GM23338 (cell line): Measurements from ENCODE around the gene VAMP8. TPM values are rescaled to one million over a fixed set of nuclear protein-coding genes. Genes with fewer than 3 reads are reported as not detected.

Experiments
- ATAC-seq: fragments of 200-7000 bp; cut with Tn5 transposase; 3 replicates; pipeline ENCODE4 v1.9.1; 2020
- DNase-seq: peaks from one replicate; pipeline ENCODE4 v3.0.0-alpha.2; 2015; ENCODE audit warnings: low spot score
- H2AFZ ChIP-seq: fragments of 200-600 bp; sonication (generic); 2 replicates; pipeline ENCODE4 v1.8.0; 2016; ENCODE audit warnings: antibody characterized with exemption, mild to moderate bottlenecking, moderate library complexity
- H3F3A ChIP-seq: fragments of 200-600 bp; sonication (generic); replicated peaks from 2 replicates; pipeline ENCODE4 v1.8.0; 2017; ENCODE audit warnings: antibody characterized with exemption, mixed run types, low read depth
- H3K27ac ChIP-seq: fragments of 200-600 bp; sonication (generic); 2 replicates; pipeline ENCODE4 v1.6.1; 2016; ENCODE audit warnings: low read depth
- H3K27me3 ChIP-seq: fragments of 200-600 bp; sonication (generic); 2 replicates; pipeline ENCODE4 v1.8.0; 2016; ENCODE audit warnings: mild to moderate bottlenecking, mixed run types, moderate library complexity; ENCODE audit not compliant: insufficient read depth
- H3K36me3 ChIP-seq: fragments of 200-600 bp; sonication (generic); 2 replicates; pipeline ENCODE4 v1.8.0; 2016; ENCODE audit warnings: mild to moderate bottlenecking; ENCODE audit not compliant: insufficient read depth
- H3K4me1 ChIP-seq: fragments of 200-600 bp; sonication (generic); 2 replicates; pipeline ENCODE4 v1.8.0; 2016; ENCODE audit warnings: mild to moderate bottlenecking, moderate library complexity; ENCODE audit not compliant: insufficient read depth
- H3K4me2 ChIP-seq: fragments of 200-600 bp; sonication (generic); 2 replicates; pipeline ENCODE4 v1.7.1; 2017; ENCODE audit warnings: mixed run types
- H3K4me3 ChIP-seq: fragments of 200-600 bp; sonication (generic); 2 replicates; pipeline ENCODE4 v1.6.1; 2016; ENCODE audit warnings: mixed run types
- H3K79me2 ChIP-seq: fragments of 200-600 bp; sonication (generic); replicated peaks from 2 replicates; pipeline ENCODE4 v1.8.0; 2017; ENCODE audit warnings: mild to moderate bottlenecking; ENCODE audit not compliant: insufficient read depth
- H3K9me2 ChIP-seq: fragments of 200-600 bp; sonication (generic); 2 replicates; pipeline ENCODE4 v1.8.0; 2017; ENCODE audit not compliant: insufficient read depth
- H4K20me1 ChIP-seq: fragments of 200-600 bp; sonication (generic); replicated peaks from 2 replicates; pipeline ENCODE4 v1.8.0; 2017; ENCODE audit warnings: mild to moderate bottlenecking; ENCODE audit not compliant: insufficient read depth
- H3K27ac Mint-ChIP-seq: 2 replicates; pipeline ENCODE4 v1.8.0; 2020; ENCODE audit warnings: inconsistent platforms, mild to moderate bottlenecking, moderate library complexity, mixed read lengths
- H3K27me3 Mint-ChIP-seq: 3 replicates; pipeline ENCODE4 v1.8.0; 2022; ENCODE audit warnings: low read depth, mild to moderate bottlenecking, moderate library complexity, mixed read lengths, inconsistent platforms; ENCODE audit not compliant: insufficient read depth, poor library complexity
- H3K36me3 Mint-ChIP-seq: 3 replicates; pipeline ENCODE4 v1.8.0; 2021; ENCODE audit warnings: low read depth, mild to moderate bottlenecking, inconsistent platforms, moderate library complexity, mixed read lengths
- H3K4me1 Mint-ChIP-seq: 3 replicates; pipeline ENCODE4 v1.8.0; 2020; ENCODE audit warnings: mild to moderate bottlenecking, inconsistent platforms, mixed read lengths
- H3K4me3 Mint-ChIP-seq: 3 replicates; pipeline ENCODE4 v1.8.0; 2021; ENCODE audit warnings: moderate library complexity, mild to moderate bottlenecking, inconsistent platforms, mixed read lengths
- H3K9me3 Mint-ChIP-seq: 3 replicates; pipeline ENCODE4 v1.8.0; 2020; ENCODE audit warnings: moderate library complexity, mild to moderate bottlenecking, inconsistent platforms, mixed read lengths
- CREB1 ChIP-seq: fragments of 250-450 bp; sonication (Bioruptor Pico); IDR thresholded peaks from 2 replicates; pipeline ENCODE4 v1.5.0; 2020; ENCODE audit warnings: low read depth, mild to moderate bottlenecking, moderate library complexity
- CTCF ChIP-seq, 2 experiments: fragments of 200-600 bp in 1 of 2; sonication (generic) in 1 of 2; conservative IDR thresholded peaks; 2 replicates each; pipeline versions ENCODE4 v1.5.1 to v1.6.1; 2016 to 2017; ENCODE audit warnings: antibody characterized with exemption in 2 of 2, low read depth in 2 of 2, mild to moderate bottlenecking in 2 of 2, moderate library complexity in 1 of 2
- EZH2 ChIP-seq: fragments of 200-600 bp; sonication (generic); IDR thresholded peaks from one replicate; pipeline ENCODE4 v1.8.0; 2017; ENCODE audit warnings: antibody characterized with exemption, mild to moderate bottlenecking, low read depth; ENCODE audit not compliant: unreplicated experiment
- EZH2phosphoT487 ChIP-seq: fragments of 200-600 bp; sonication (generic); IDR thresholded peaks from one replicate; pipeline ENCODE4 v1.8.1; 2018; ENCODE audit warnings: antibody characterized with exemption; ENCODE audit not compliant: unreplicated experiment
- JUNB ChIP-seq: IDR thresholded peaks from one replicate; pipeline ENCODE4 v1.6.1; 2016; ENCODE audit warnings: antibody characterized with exemption; ENCODE audit not compliant: unreplicated experiment
- NANOG ChIP-seq: IDR thresholded peaks from 2 replicates; pipeline ENCODE4 v1.6.1; 2016; ENCODE audit warnings: antibody characterized with exemption, borderline replicate concordance
- POLR2AphosphoS5 ChIP-seq: IDR thresholded peaks from 2 replicates; pipeline ENCODE4 v1.6.1; 2016; ENCODE audit warnings: antibody characterized with exemption, low read depth
- REST ChIP-seq: IDR thresholded peaks from one replicate; pipeline ENCODE4 v1.6.1; 2018; ENCODE audit warnings: antibody characterized with exemption; ENCODE audit not compliant: unreplicated experiment
- STAT1 ChIP-seq: IDR thresholded peaks from one replicate; pipeline ENCODE4 v1.6.1; 2016; ENCODE audit warnings: antibody characterized with exemption; ENCODE audit not compliant: unreplicated experiment
- ZNF114 ChIP-seq: fragments of 250-450 bp; sonication (Bioruptor Pico); IDR thresholded peaks from 2 replicates; pipeline ENCODE4 v1.5.0; 2020; ENCODE audit warnings: mild to moderate bottlenecking, moderate library complexity
- ZNF331 ChIP-seq: fragments of 250-450 bp; sonication (Bioruptor Pico); IDR thresholded peaks from 2 replicates; pipeline ENCODE4 v1.5.0; 2020; ENCODE audit warnings: low read depth, mild to moderate bottlenecking, moderate library complexity
- ZNF462 ChIP-seq: fragments of 250-450 bp; sonication (Bioruptor Pico); IDR thresholded peaks from 2 replicates; pipeline ENCODE4 v1.5.0; 2020; ENCODE audit warnings: mild to moderate bottlenecking, moderate library complexity
- polyA plus RNA-seq: library from polyadenylated mRNA; unstranded; fragments of >200 nt; fragmentation: Nextera tagmentation; extraction: Ambion mirVana; gene quantifications from 2 replicates; pipeline ENCODE4 v1.2.1, GENCODE V29; 2016
- total RNA-seq: library from RNA; depleted of rRNA; stranded (reverse); fragments of >200 nt; shearing (Covaris generic); gene quantifications from 2 replicates; pipeline ENCODE4 v1.2.3, GENCODE V29; 2014

The VAMP8 gene
- total and polyA plus RNA-seq, 2 experiments from 2014 or later, result 16.3 to 71.7 TPM

- peaks cover 9% of the 10 kb centered on the region; the same call in 1 of the 2 replicates for H4K20me1 ChIP-seq
- H3K4me3 Mint-ChIP-seq, result no peak overlapping the region
- H3F3A ChIP-seq, result peaks cover 3% of the 10 kb centered on the region; the same call in 1 of the 2 replicates
- no peak overlapping the region for H3K27ac ChIP-seq
- DNase-seq, result no peak
- no peaks in the 10 kb centered on the region for H3K9me2 ChIP-seq
- no peak overlapping the region for H3K4me2 ChIP-seq
- H3K9me3 Mint-ChIP-seq, result no peaks in the 10 kb centered on the region
- H3K36me3 ChIP-seq, result peaks cover 34% of the 10 kb centered on the region
- H3K79me2 ChIP-seq, result peaks cover 4% of the 10 kb centered on the region; the same call in 1 of the 2 replicates
- no peak overlapping the region for H2AFZ ChIP-seq
- peaks cover 59% of the 10 kb centered on the region for H3K36me3 Mint-ChIP-seq
- H3K27ac Mint-ChIP-seq, result no peak overlapping the region
- no peak overlapping the region for H3K4me3 ChIP-seq
- TF ChIP-seq POLR2AphosphoS5 (no peak), REST (no peak), EZH2 (no peak), ZNF331 (CRISPR knock-in tag) (no peak), JUNB (no peak), NANOG (no peak), EZH2phosphoT487 (no peak), CREB1 (CRISPR knock-in tag) (no peak), CTCF (conservative IDR thresholded peaks at IDR 0.05; ENCODE audit: low read depth in 2 of 2) (no peak), ZNF462 (no peak), STAT1 (no peak), ZNF114 (CRISPR knock-in tag) (no peak)
- peaks cover 6% of the 10 kb centered on the region for H3K27me3 Mint-ChIP-seq
- peaks cover 7% of the 10 kb centered on the region; the same call in 2 of the 3 replicates for H3K4me1 Mint-ChIP-seq
- H3K4me1 ChIP-seq, result no peaks in the 10 kb centered on the region
- no peak for ATAC-seq
- H3K27me3 ChIP-seq, result no peaks in the 10 kb centered on the region
Measured at GRCh38 chr2:85553184-85553583, 24.2 kb upstream of the VAMP8 start.
